Stomach (tissue), 4 donors: ENCODE measurements around the gene SEBOX.

ENCODE experiments used
- POLR2A ChIP-seq, 4 donors: fragments of 450-650 bp; IDR thresholded peaks; one replicate each; pipeline ENCODE4 v1.6.1; 2016; ENCODE audit warnings: antibody characterized with exemption in 4 of 4, control low read depth in 2 of 4, mild to moderate bottlenecking in 1 of 4, moderate library complexity in 1 of 4
- TF ChIP-seq, protein P1 (sequence below), 7 experiments: fragments of 450-650 bp in 4 of 7; fragments of 200-600 bp in 3 of 7; sonication (generic) in 3 of 7; IDR thresholded peaks; one replicate each; pipeline ENCODE4 v1.5.1; 2016 to 2019; ENCODE audit warnings: antibody characterized with exemption in 7 of 7, control low read depth in 2 of 7, mild to moderate bottlenecking in 1 of 7

DNA sequence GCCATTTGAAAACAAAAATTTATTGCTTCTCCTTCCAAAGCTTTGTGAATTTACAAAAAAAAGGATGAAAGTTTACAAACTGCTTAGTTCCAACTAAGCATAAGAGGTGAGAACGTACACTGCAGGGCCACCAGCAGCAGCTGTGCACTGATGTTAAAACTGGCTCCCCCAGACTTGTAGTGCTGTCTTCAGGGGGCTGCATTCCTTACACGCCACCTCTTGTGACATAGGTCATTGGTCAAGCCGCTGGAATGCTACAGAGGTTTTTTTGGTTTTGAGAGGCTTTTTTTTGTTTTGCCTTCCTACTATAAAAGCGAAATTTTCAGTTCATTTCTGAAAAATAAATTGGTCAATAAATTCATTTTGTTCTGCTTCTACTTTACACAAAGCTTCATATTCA is 36.7 kb downstream of the SEBOX start:
- TF ChIP-seq, protein P1, sequence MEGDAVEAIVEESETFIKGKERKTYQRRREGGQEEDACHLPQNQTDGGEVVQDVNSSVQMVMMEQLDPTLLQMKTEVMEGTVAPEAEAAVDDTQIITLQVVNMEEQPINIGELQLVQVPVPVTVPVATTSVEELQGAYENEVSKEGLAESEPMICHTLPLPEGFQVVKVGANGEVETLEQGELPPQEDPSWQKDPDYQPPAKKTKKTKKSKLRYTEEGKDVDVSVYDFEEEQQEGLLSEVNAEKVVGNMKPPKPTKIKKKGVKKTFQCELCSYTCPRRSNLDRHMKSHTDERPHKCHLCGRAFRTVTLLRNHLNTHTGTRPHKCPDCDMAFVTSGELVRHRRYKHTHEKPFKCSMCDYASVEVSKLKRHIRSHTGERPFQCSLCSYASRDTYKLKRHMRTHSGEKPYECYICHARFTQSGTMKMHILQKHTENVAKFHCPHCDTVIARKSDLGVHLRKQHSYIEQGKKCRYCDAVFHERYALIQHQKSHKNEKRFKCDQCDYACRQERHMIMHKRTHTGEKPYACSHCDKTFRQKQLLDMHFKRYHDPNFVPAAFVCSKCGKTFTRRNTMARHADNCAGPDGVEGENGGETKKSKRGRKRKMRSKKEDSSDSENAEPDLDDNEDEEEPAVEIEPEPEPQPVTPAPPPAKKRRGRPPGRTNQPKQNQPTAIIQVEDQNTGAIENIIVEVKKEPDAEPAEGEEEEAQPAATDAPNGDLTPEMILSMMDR (IDR thresholded peaks at IDR 0.05), result no peak
- TF ChIP-seq POLR2A (IDR thresholded peaks at IDR 0.05), result no peak
